WTC11 (cell line): ENCODE measurements around the gene IQGAP3. TPM values are rescaled to one million over a fixed set of nuclear protein-coding genes. Genes with fewer than 3 reads are reported as not detected.

Experiments
- ATAC-seq: fragments of 200-7000 bp; cut with Tn5 transposase; 2 replicates; pipeline ENCODE4 v1.10.0; 2021; ENCODE audit warnings: mild to moderate bottlenecking, moderate library complexity
- CTCF ChIA-PET: fragments of 300-600 bp; sonication (Branson Sonifier 250); formaldehyde crosslinking; loops from one replicate; lab custom pipeline; 2021; ENCODE audit warnings: antibody characterized with exemption; lab: Charles Lee
- POLR2A ChIA-PET: fragments of 350-600 bp; sonication (Branson Sonifier 250); formaldehyde crosslinking; loops from one replicate; lab custom pipeline; 2021; ENCODE audit warnings: antibody characterized with exemption; lab: Charles Lee
- DNase-seq: peaks from one replicate; pipeline ENCODE4 v3.0.0; 2021; ENCODE audit warnings: low spot score
- H3K27ac Mint-ChIP-seq: 2 replicates; pipeline ENCODE4 v1.8.0; 2021; ENCODE audit warnings: mixed read lengths
- H3K27me3 Mint-ChIP-seq: 2 replicates; pipeline ENCODE4 v1.8.0; 2021; ENCODE audit warnings: low read depth, mild to moderate bottlenecking, moderate library complexity, mixed read lengths
- H3K36me3 Mint-ChIP-seq: 2 replicates; pipeline ENCODE4 v1.8.0; 2021; ENCODE audit warnings: mixed read lengths
- H3K4me1 Mint-ChIP-seq: 2 replicates; pipeline ENCODE4 v1.8.0; 2022; ENCODE audit warnings: mixed read lengths
- H3K4me3 Mint-ChIP-seq: 2 replicates; pipeline ENCODE4 v1.8.0; 2021; ENCODE audit warnings: mild to moderate bottlenecking, moderate library complexity, mixed read lengths
- H3K9me3 Mint-ChIP-seq: 2 replicates; pipeline ENCODE4 v1.8.0; 2021; ENCODE audit warnings: mixed read lengths
- ATF1 ChIP-seq: sonication (generic); formaldehyde crosslinking; IDR thresholded peaks from 2 replicates; pipeline ENCODE4 v1.8.1; 2023; ENCODE audit warnings: mild to moderate bottlenecking, moderate library complexity, missing genetic modification reagents
- E2F5 ChIP-seq: sonication (generic); formaldehyde crosslinking; IDR thresholded peaks from 2 replicates; pipeline ENCODE4 v1.8.1; 2022; ENCODE audit warnings: mild to moderate bottlenecking, moderate library complexity, missing genetic modification reagents
- FOXK1 ChIP-seq: sonication (generic); formaldehyde crosslinking; IDR thresholded peaks from 2 replicates; pipeline ENCODE4 v1.8.0; 2022; ENCODE audit warnings: mild to moderate bottlenecking, moderate library complexity, missing genetic modification reagents
- GTF2I ChIP-seq: fragments of 250-450 bp; sonication (Bioruptor Pico); conservative IDR thresholded peaks from 2 replicates; pipeline ENCODE4 v1.4.0; 2021; ENCODE audit warnings: mild to moderate bottlenecking
- HMGXB4 ChIP-seq: sonication (generic); formaldehyde crosslinking; IDR thresholded peaks from 2 replicates; pipeline ENCODE4 v1.8.1; 2023; ENCODE audit warnings: mild to moderate bottlenecking, moderate library complexity, missing genetic modification reagents
- IRF2 ChIP-seq: sonication (generic); formaldehyde crosslinking; IDR thresholded peaks from 2 replicates; pipeline ENCODE4 v1.8.0; 2022; ENCODE audit warnings: low read depth, missing genetic modification reagents, borderline replicate concordance
- NFE2L1 ChIP-seq: sonication (generic); formaldehyde crosslinking; IDR thresholded peaks from 2 replicates; pipeline ENCODE4 v1.8.1; 2023; ENCODE audit warnings: missing genetic modification reagents
- PRDM15 ChIP-seq: sonication (generic); formaldehyde crosslinking; IDR thresholded peaks from 2 replicates; pipeline ENCODE4 v1.8.0; 2022; ENCODE audit warnings: missing genetic modification reagents
- PREB ChIP-seq: sonication (generic); formaldehyde crosslinking; IDR thresholded peaks from 2 replicates; pipeline ENCODE4 v1.8.1; 2022; ENCODE audit warnings: mild to moderate bottlenecking, missing genetic modification reagents, moderate library complexity, borderline replicate concordance
- TEAD1 ChIP-seq: sonication (generic); formaldehyde crosslinking; IDR thresholded peaks from 2 replicates; pipeline ENCODE4 v1.8.0; 2022; ENCODE audit warnings: mild to moderate bottlenecking, missing genetic modification reagents
- ZBTB21 ChIP-seq: sonication (generic); formaldehyde crosslinking; IDR thresholded peaks from 2 replicates; pipeline ENCODE4 v1.8.1; 2023; ENCODE audit warnings: mild to moderate bottlenecking, missing genetic modification reagents, borderline replicate concordance
- ZMAT4 ChIP-seq: fragments of 250-450 bp; sonication (Bioruptor Pico); IDR thresholded peaks from 2 replicates; pipeline ENCODE4 v1.9.0; 2021; ENCODE audit warnings: mild to moderate bottlenecking
- ZNF416 ChIP-seq: fragments of 250-450 bp; sonication (Bioruptor Pico); IDR thresholded peaks from 2 replicates; pipeline ENCODE4 v1.9.0; 2021; ENCODE audit warnings: mild to moderate bottlenecking, inconsistent platforms
- total RNA-seq: library from RNA; stranded (reverse); gene quantifications from 3 replicates; pipeline ENCODE4 v1.2.3, GENCODE V29; 2021

Gene IQGAP3
- total RNA-seq, 1 experiment from 2014 or later, result 33.3 TPM

- Mint-ChIP-seq H3K27ac (no peak overlapping the region), H3K4me3 (no peak overlapping the region), H3K27me3 (no peaks in the 10 kb centered on the region), H3K9me3 (no peaks in the 10 kb centered on the region), H3K4me1 (peaks cover 23% of the 10 kb centered on the region), H3K36me3 (peaks cover 34% of the 10 kb centered on the region)
- TF ChIP-seq PRDM15 (CRISPR knock-in tag) (0 out of 2 replicates have a peak, but pooled peaks have one; percentile 35), ATF1 (CRISPR knock-in tag) (no peak), TEAD1 (CRISPR knock-in tag) (no peak), PREB (no peak)
- ChIA-PET CTCF (interaction anchor here (0.8 to 2.9 kb wide), 6 partner anchors 11 to 91 kb away, joined by 3 to 12 read pairs (median 3); no protein-coding TSS in a partner anchor), POLR2A (no interaction called here)
- ATAC-seq (peak; percentile 50), DNase-seq (no peak)
These were observed 95.7 kb downstream of the IQGAP3 start for GRCh38 chr1:156476501-156477298.

- ChIA-PET CTCF (interaction anchor here (0.8 to 2.9 kb wide), 5 partner anchors 10 to 90 kb away, joined by 3 to 12 read pairs (median 3); no protein-coding TSS in a partner anchor), POLR2A (no interaction called here)
- Mint-ChIP-seq H3K9me3 (no peaks in the 10 kb centered on the region), H3K27me3 (no peaks in the 10 kb centered on the region), H3K4me3 (no peak overlapping the region), H3K27ac (0 out of 2 replicates have a peak overlapping the region, but pooled peaks have one; percentile 19), H3K4me1 (peaks cover 15% of the 10 kb centered on the region)
- ATAC-seq, result no peak
- DNase-seq, result no peak
- TF ChIP-seq ZNF416, result no peak
- no peak for TF ChIP-seq E2F5 (CRISPR knock-in tag)
- TF ChIP-seq NFE2L1, result no peak
- TF ChIP-seq ZMAT4 (CRISPR knock-in tag), result no peak
- TF ChIP-seq ZBTB21 (CRISPR knock-in tag), result no peak
- TF ChIP-seq GTF2I, result no peak
- no peak for TF ChIP-seq PRDM15 (CRISPR knock-in tag)
- no peak for TF ChIP-seq FOXK1 (CRISPR knock-in tag)
- no peak for TF ChIP-seq HMGXB4 (CRISPR knock-in tag)
- no peak for TF ChIP-seq IRF2
- TF ChIP-seq, all 79 proteins: peak for 0
- peaks cover 27% of the 10 kb centered on the region for H3K36me3 Mint-ChIP-seq
These were observed 96.5 kb downstream of the IQGAP3 start for GRCh38 chr1:156475568-156476500.
